Natural killer cell treated with Interleukin-12 subunit alpha and Interleukin-12 subunit beta and Interleukin-15 and Interleukin-18, amount 100 ng/mL, for 72 hours (primary cell): ENCODE data around the gene SLC24A5. TPM values are rescaled to one million over a fixed set of nuclear protein-coding genes. Genes with fewer than 3 reads are reported as not detected.

Experiments
- ATAC-seq, 2 donors: fragments of 150-1000 bp; cut with Tn5 transposase in 1 of 2; sonication (Bioruptor Pico), chemical (Tn5 transposase) in 1 of 2; 2 replicates each; pipeline ENCODE4 v1.10.0; 2021
- DNase-seq: peaks from one replicate; pipeline ENCODE4 v3.0.0; 2022; ENCODE audit warnings: low spot score
- H3K27ac Mint-ChIP-seq, 2 donors: 1 replicate in 1 of 2; 2 replicates in 1 of 2; pipeline ENCODE4 v1.8.0; 2022; ENCODE audit warnings: mixed read lengths in 2 of 2, mild to moderate bottlenecking in 1 of 2, moderate library complexity in 1 of 2
- H3K27me3 Mint-ChIP-seq, 2 donors: 1 replicate in 1 of 2; 2 replicates in 1 of 2; pipeline ENCODE4 v1.8.0; 2022; ENCODE audit warnings: mixed read lengths in 2 of 2
- H3K36me3 Mint-ChIP-seq: one replicate; pipeline ENCODE4 v1.8.0; 2022; ENCODE audit warnings: mixed read lengths
- H3K4me1 Mint-ChIP-seq, 2 donors: 1 replicate in 1 of 2; 2 replicates in 1 of 2; pipeline ENCODE4 v1.8.0; 2022; ENCODE audit warnings: low read depth in 2 of 2, mixed read lengths in 2 of 2, mild to moderate bottlenecking in 1 of 2
- H3K4me3 Mint-ChIP-seq: one replicate; pipeline ENCODE4 v1.8.0; 2022; ENCODE audit warnings: mixed read lengths
- H3K9me3 Mint-ChIP-seq: 2 replicates; pipeline ENCODE4 v1.8.0; 2022; ENCODE audit warnings: mixed read lengths
- total RNA-seq, 2 donors: library from RNA; stranded (reverse); gene quantifications; one replicate each; pipeline ENCODE4 v1.2.3, GENCODE V29; 2022

SLC24A5 gene
- total RNA-seq, 2 donors from 2014 or later = not detected

- Mint-ChIP-seq H3K27me3 (peaks cover 0 to 4% of the 10 kb centered on the region in 2 donors), H3K36me3 (no peaks in the 10 kb centered on the region), H3K27ac (no peak overlapping the region), H3K4me1 (no peaks in the 10 kb centered on the region), H3K4me3 (no peak overlapping the region), H3K9me3 (peaks cover 2% of the 10 kb centered on the region)
- ATAC-seq (no peak), DNase-seq (no peak)
Measured at GRCh38 chr15:48132874-48133273, 12.1 kb downstream of the SLC24A5 start.

GRCh38 chr15:48143856-48144255, 23.1 kb downstream of the SLC24A5 start:
- DNase-seq (no peak), ATAC-seq (no peak)
- Mint-ChIP-seq H3K36me3 (no peaks in the 10 kb centered on the region), H3K4me3 (no peak overlapping the region), H3K9me3 (no peaks in the 10 kb centered on the region), H3K4me1 (no peaks in the 10 kb centered on the region), H3K27ac (no peak overlapping the region), H3K27me3 (no peaks in the 10 kb centered on the region)

GRCh38 chr15:48144889-48145288, 24.1 kb downstream of the SLC24A5 start:
- DNase-seq = no peak
- no peaks in the 10 kb centered on the region for H3K4me1 Mint-ChIP-seq
- H3K4me3 Mint-ChIP-seq = no peak overlapping the region
- H3K9me3 Mint-ChIP-seq = no peaks in the 10 kb centered on the region
- ATAC-seq = no peak
- H3K27ac Mint-ChIP-seq = no peak overlapping the region
- H3K36me3 Mint-ChIP-seq = no peaks in the 10 kb centered on the region
- H3K27me3 Mint-ChIP-seq = no peaks in the 10 kb centered on the region

GRCh38 chr15:48145923-48146322, 25.1 kb downstream of the SLC24A5 start:
- Mint-ChIP-seq H3K4me1 (no peaks in the 10 kb centered on the region), H3K36me3 (no peaks in the 10 kb centered on the region), H3K27ac (no peak overlapping the region), H3K27me3 (no peaks in the 10 kb centered on the region), H3K4me3 (no peak overlapping the region), H3K9me3 (no peaks in the 10 kb centered on the region)
- DNase-seq (no peak), ATAC-seq (no peak)

- no peak for ATAC-seq
- no peak overlapping the region for H3K4me3 Mint-ChIP-seq
- DNase-seq = no peak
- H3K4me1 Mint-ChIP-seq = no peaks in the 10 kb centered on the region
- no peak overlapping the region for H3K27ac Mint-ChIP-seq
- H3K27me3 Mint-ChIP-seq = no peaks in the 10 kb centered on the region
- H3K36me3 Mint-ChIP-seq = peaks cover 7% of the 10 kb centered on the region
- no peaks in the 10 kb centered on the region for H3K9me3 Mint-ChIP-seq
Measured at GRCh38 chr15:48147358-48147757, 26.6 kb downstream of the SLC24A5 start.

GRCh38 chr15:48149858-48150257, 29.1 kb downstream of the SLC24A5 start:
- H3K27ac Mint-ChIP-seq = no peak overlapping the region
- H3K4me3 Mint-ChIP-seq = no peak overlapping the region
- H3K9me3 Mint-ChIP-seq = no peaks in the 10 kb centered on the region
- no peaks in the 10 kb centered on the region for H3K4me1 Mint-ChIP-seq
- DNase-seq (no peak), ATAC-seq (no peak)
- peaks cover 7% of the 10 kb centered on the region for H3K36me3 Mint-ChIP-seq
- H3K27me3 Mint-ChIP-seq = no peaks in the 10 kb centered on the region

GRCh38 chr15:48153526-48153925, 32.7 kb downstream of the SLC24A5 start:
- Mint-ChIP-seq H3K4me3 (no peak overlapping the region), H3K4me1 (no peaks in the 10 kb centered on the region), H3K36me3 (peaks cover 7% of the 10 kb centered on the region), H3K27ac (no peak overlapping the region), H3K9me3 (no peaks in the 10 kb centered on the region), H3K27me3 (no peaks in the 10 kb centered on the region)
- no peak for DNase-seq
- no peak for ATAC-seq

- DNase-seq (no peak), ATAC-seq (no peak)
- H3K4me3 Mint-ChIP-seq = no peak overlapping the region
- no peaks in the 10 kb centered on the region for H3K36me3 Mint-ChIP-seq
- no peaks in the 10 kb centered on the region for H3K27me3 Mint-ChIP-seq
- H3K9me3 Mint-ChIP-seq = no peaks in the 10 kb centered on the region
- H3K27ac Mint-ChIP-seq = no peak overlapping the region
- no peaks in the 10 kb centered on the region for H3K4me1 Mint-ChIP-seq
Measured at GRCh38 chr15:48168616-48169015, 47.8 kb downstream of the SLC24A5 start.

GRCh38 chr15:48170981-48171380, 50.2 kb downstream of the SLC24A5 start:
- no peak for DNase-seq
- no peaks in the 10 kb centered on the region for H3K27me3 Mint-ChIP-seq
- H3K36me3 Mint-ChIP-seq = no peaks in the 10 kb centered on the region
- no peak overlapping the region for H3K27ac Mint-ChIP-seq
- no peak for ATAC-seq
- no peaks in the 10 kb centered on the region for H3K4me1 Mint-ChIP-seq
- no peak overlapping the region for H3K4me3 Mint-ChIP-seq
- no peaks in the 10 kb centered on the region for H3K9me3 Mint-ChIP-seq

- no peaks in the 10 kb centered on the region for H3K36me3 Mint-ChIP-seq
- ATAC-seq (no peak), DNase-seq (no peak)
- H3K4me1 Mint-ChIP-seq = peaks cover 9 to 10% of the 10 kb centered on the region in 2 donors
- peaks cover 8% of the 10 kb centered on the region in 2 donors for H3K27me3 Mint-ChIP-seq
- no peaks in the 10 kb centered on the region for H3K9me3 Mint-ChIP-seq
- H3K27ac Mint-ChIP-seq = no peak overlapping the region
- no peak overlapping the region for H3K4me3 Mint-ChIP-seq
Measured at GRCh38 chr15:48175126-48175525, 54.3 kb downstream of the SLC24A5 start.

- no peak for ATAC-seq
- Mint-ChIP-seq H3K36me3 (no peaks in the 10 kb centered on the region), H3K27me3 (peaks cover 8 to 10% of the 10 kb centered on the region in 2 donors), H3K9me3 (no peaks in the 10 kb centered on the region), H3K4me3 (no peak overlapping the region), H3K4me1 (peaks cover 9 to 10% of the 10 kb centered on the region in 2 donors), H3K27ac (no peak overlapping the region)
- no peak for DNase-seq
Measured at GRCh38 chr15:48176112-48176511, 55.3 kb downstream of the SLC24A5 start.

- peak overlapping the region; percentile 70 to 77 for H3K27ac Mint-ChIP-seq
- H3K36me3 Mint-ChIP-seq = no peaks in the 10 kb centered on the region
Measured at GRCh38 chr15:48176957-48177356, 56.2 kb downstream of the SLC24A5 start.

GRCh38 chr15:48177383-48177765, 56.6 kb downstream of the SLC24A5 start:
- Mint-ChIP-seq H3K4me3 (peak overlapping the region; percentile 91), H3K36me3 (no peaks in the 10 kb centered on the region), H3K27me3 (peaks cover 14 to 16% of the 10 kb centered on the region in 2 donors), H3K9me3 (no peaks in the 10 kb centered on the region), H3K4me1 (peaks cover 9 to 10% of the 10 kb centered on the region in 2 donors), H3K27ac (peak overlapping the region; percentile 70 to 77)
- no peak for DNase-seq
- peak; percentile 67 to 76 for ATAC-seq

More at GRCh38 chr15:48176957-48177356, 56.2 kb downstream of the SLC24A5 start:
- no peak for ATAC-seq
- H3K27me3 Mint-ChIP-seq = peaks cover 11 to 12% of the 10 kb centered on the region in 2 donors
- no peak for DNase-seq
- peaks cover 9 to 10% of the 10 kb centered on the region in 2 donors for H3K4me1 Mint-ChIP-seq
- peak overlapping the region; percentile 91 for H3K4me3 Mint-ChIP-seq
- H3K9me3 Mint-ChIP-seq = no peaks in the 10 kb centered on the region

- peak; percentile 65 for DNase-seq
- Mint-ChIP-seq H3K4me1 (peaks cover 9 to 10% of the 10 kb centered on the region in 2 donors), H3K27ac (peak within 1 kb of the TSS; percentile 70 to 77), H3K36me3 (no peaks in the 10 kb centered on the region), H3K9me3 (no peaks in the 10 kb centered on the region), H3K27me3 (peaks cover 14 to 16% of the 10 kb centered on the region in 2 donors), H3K4me3 (peak within 1 kb of the TSS; percentile 91)
- ATAC-seq = peak; percentile 81 to 84
Measured at GRCh38 chr15:48177766-48178647, 57.2 kb downstream of the SLC24A5 start, which contains the start of gene MYEF2. Gene MYEF2, minus strand, starts transcription at chr15:48178295. Its CDS starts 58 bp downstream, at chr15:48178237.
